HG03103 (cell line): ENCODE measurements around the gene GNG3.
A peak's percentile ranks its signal among the peaks of the same experiment; 100 is the strongest.
"Not testable (repeated sequence)": the region's sequence is repeated elsewhere in the genome, so short reads cannot be mapped to it uniquely, and the experiment has no call there.

Experiments
- ATAC-seq: cut with Tn5 transposase; IDR thresholded peaks from one replicate; pipeline ENCODE4 v1.9.1; 2021; ENCODE audit warnings: low read depth; ENCODE audit not compliant: unreplicated experiment

Gene GNG3

GRCh38 chr11:62707277-62707861, at the start of gene GNG3, which contains the start of gene BSCL2:
GNG3 (plus strand) TSS chr11:62707676; CDS start chr11:62708296, 620 bp downstream.
BSCL2 (minus strand) TSS chr11:62707424; CDS start chr11:62707195, 229 bp downstream.
- no peak for ATAC-seq

- peak; percentile 23 for ATAC-seq
These were observed 42.9 kb upstream of the GNG3 start for GRCh38 chr11:62664405-62665074.

- ATAC-seq, result peak; percentile 67
These were observed 42.3 kb upstream of the GNG3 start, which contains the start of the genes C11orf98 and CSKMT for GRCh38 chr11:62665075-62665598. C11orf98 (minus strand) TSS chr11:62665210; CDS start chr11:62665169, 41 bp downstream. CSKMT (plus strand) TSS chr11:62665312; CDS start chr11:62665880, 568 bp downstream.

- ATAC-seq, result no peak
These were observed 41.7 kb upstream of the GNG3 start for GRCh38 chr11:62665599-62666258.

GRCh38 chr11:62666259-62666926, 41.1 kb upstream of the GNG3 start:
- no peak for ATAC-seq

- ATAC-seq, result no peak
These were observed 40.0 kb upstream of the GNG3 start for GRCh38 chr11:62667460-62667859.

GRCh38 chr11:62669420-62670161, 37.9 kb upstream of the GNG3 start:
- no peak for ATAC-seq

GRCh38 chr11:62671236-62671607, 36.3 kb upstream of the GNG3 start:
- ATAC-seq, result no peak

GRCh38 chr11:62671608-62672389, 35.7 kb upstream of the GNG3 start, which contains the start of the genes LBHD1 and UQCC3:
LBHD1 (minus strand) TSS chr11:62672267; CDS start chr11:62670031, 2,236 bp downstream.
UQCC3 (plus strand) TSS chr11:62671673; CDS start chr11:62671746, 73 bp downstream.
- ATAC-seq, result peak; percentile 51

- ATAC-seq, result no peak
These were observed 34.3 kb upstream of the GNG3 start for GRCh38 chr11:62673196-62673525.

- not testable (repeated sequence) for ATAC-seq
These were observed 32.1 kb upstream of the GNG3 start for GRCh38 chr11:62675415-62675814.

- no peak for ATAC-seq
These were observed 30.8 kb upstream of the GNG3 start for GRCh38 chr11:62676698-62677097.

GRCh38 chr11:62677156-62677555, 30.3 kb upstream of the GNG3 start:
- no peak for ATAC-seq

- ATAC-seq, result no peak
These were observed 29.8 kb upstream of the GNG3 start for GRCh38 chr11:62677714-62678113.

GRCh38 chr11:62678433-62678769, 29.1 kb upstream of the GNG3 start:
- no peak for ATAC-seq

- no peak for ATAC-seq
These were observed 28.4 kb upstream of the GNG3 start, which contains the start of gene UBXN1 for GRCh38 chr11:62678770-62679696. UBXN1 (minus strand) TSS chr11:62679073; CDS start chr11:62678923, 150 bp downstream.

GRCh38 chr11:62680825-62681240, 26.6 kb upstream of the GNG3 start:
- ATAC-seq, result no peak

GRCh38 chr11:62682518-62682917, 25.0 kb upstream of the GNG3 start:
- no peak for ATAC-seq
